HEK293T (cell line): Measurements from ENCODE around the gene COG1.

Experiments
- CTCF ChIA-PET: fragments of 350-600 bp; formaldehyde crosslinking; extraction: SDS; loops from one replicate; lab custom pipeline; 2021; ENCODE audit warnings: antibody characterized with exemption, inconsistent platforms; lab: Yijun Ruan, JAX
- POLR2A ChIA-PET: fragments of 350-600 bp; formaldehyde crosslinking; extraction: SDS; loops from one replicate; lab custom pipeline; 2020; ENCODE audit warnings: antibody characterized with exemption, inconsistent platforms; lab: Yijun Ruan, JAX
- DNase-seq: peaks from one replicate; pipeline ENCODE4 v3.0.0; 2012; ENCODE audit warnings: mixed read lengths; ENCODE audit errors: extremely low spot score
- ARNT ChIP-seq: fragments of 450-650 bp; IDR thresholded peaks from 2 replicates; pipeline ENCODE4 v1.6.1; 2017; ENCODE audit warnings: mild to moderate bottlenecking
- BHLHE40 ChIP-seq: fragments of 450-650 bp; IDR thresholded peaks from 2 replicates; pipeline ENCODE4 v1.6.1; 2016; ENCODE audit warnings: mild to moderate bottlenecking, moderate library complexity, borderline replicate concordance
- CTBP1 ChIP-seq: fragments of 450-650 bp; IDR thresholded peaks from 2 replicates; pipeline ENCODE4 v1.6.1; 2016; ENCODE audit warnings: borderline replicate concordance
- ELF4 ChIP-seq: fragments of 450-650 bp; IDR thresholded peaks from 2 replicates; pipeline ENCODE4 v1.6.1; 2017; ENCODE audit warnings: antibody characterized with exemption
- FOXA1 ChIP-seq: fragments of 450-650 bp; IDR thresholded peaks from 2 replicates; pipeline ENCODE4 v1.6.1; 2016; ENCODE audit warnings: mild to moderate bottlenecking
- FOXK2 ChIP-seq: fragments of 450-650 bp; IDR thresholded peaks from 2 replicates; pipeline ENCODE4 v1.6.1; 2016; ENCODE audit warnings: mild to moderate bottlenecking
- FOXM1 ChIP-seq: fragments of 450-650 bp; IDR thresholded peaks from 2 replicates; pipeline ENCODE4 v1.6.1; 2017; ENCODE audit warnings: mild to moderate bottlenecking, borderline replicate concordance
- HDGF ChIP-seq: fragments of 450-650 bp; IDR thresholded peaks from 2 replicates; pipeline ENCODE4 v1.6.1; 2017; ENCODE audit warnings: antibody characterized with exemption, borderline replicate concordance
- L3MBTL2 ChIP-seq: fragments of 450-650 bp; conservative IDR thresholded peaks from 2 replicates; pipeline ENCODE4 v1.6.1; 2016; ENCODE audit warnings: mild to moderate bottlenecking
- LEF1 ChIP-seq: fragments of 450-650 bp; IDR thresholded peaks from 2 replicates; pipeline ENCODE4 v1.6.1; 2017; ENCODE audit warnings: mild to moderate bottlenecking, borderline replicate concordance
- NFRKB ChIP-seq: fragments of 450-650 bp; IDR thresholded peaks from 2 replicates; pipeline ENCODE4 v1.6.1; 2016; ENCODE audit warnings: mild to moderate bottlenecking, moderate library complexity
- SP1 ChIP-seq: fragments of 450-650 bp; IDR thresholded peaks from 2 replicates; pipeline ENCODE4 v1.6.1; 2017
- SUZ12 ChIP-seq: fragments of 450-650 bp; IDR thresholded peaks from 2 replicates; pipeline ENCODE4 v1.6.1; 2016; ENCODE audit warnings: mild to moderate bottlenecking
- TARDBP ChIP-seq: fragments of 450-650 bp; IDR thresholded peaks from 2 replicates; pipeline ENCODE4 v1.6.1; 2016
- ZNF384 ChIP-seq: fragments of 450-650 bp; IDR thresholded peaks from 2 replicates; pipeline ENCODE4 v1.6.1; 2016
- TF ChIP-seq, protein P1 (sequence below): fragments of 450-650 bp; IDR thresholded peaks from 2 replicates; pipeline ENCODE4 v1.6.1; 2016

Gene COG1

DNA sequence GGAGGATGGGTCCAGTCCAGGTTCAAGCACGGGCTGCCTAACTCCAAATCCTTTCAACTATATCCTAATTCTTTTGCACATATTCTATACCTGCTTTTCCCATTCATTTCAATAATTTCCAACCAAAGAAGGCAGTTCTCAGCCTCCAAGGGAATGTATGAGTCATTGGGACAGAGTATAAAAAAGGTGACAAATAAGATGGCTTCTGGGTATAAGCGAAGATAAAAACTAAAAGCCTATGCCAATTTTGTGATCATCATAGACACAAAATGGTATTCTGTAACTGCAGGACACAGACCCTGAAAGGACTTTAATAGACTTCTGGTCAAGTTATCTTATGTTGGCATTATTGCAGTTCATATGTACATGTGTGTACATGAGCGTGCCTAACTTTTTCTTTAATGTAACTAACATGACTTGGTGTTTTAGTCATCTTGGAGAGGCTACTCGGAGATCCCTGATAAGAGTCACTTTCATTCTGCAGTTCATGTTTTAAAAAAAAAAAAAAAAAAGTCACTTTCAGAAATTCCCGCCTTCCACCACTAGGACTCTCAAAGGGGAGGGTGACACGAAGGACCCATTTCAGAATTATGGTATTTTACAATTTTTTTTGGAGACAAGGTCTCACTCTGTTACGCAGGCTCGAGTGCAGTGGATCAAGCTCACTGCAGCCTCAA lies 17.3 kb downstream of the COG1 start:
- ChIA-PET POLR2A (no interaction called here), CTCF (interaction anchor here (0.7 kb wide), 3 partner anchors 492 to 1403 kb away, joined by 4 to 8 read pairs (median 6); no protein-coding TSS in a partner anchor)
- peak; percentile 60 for DNase-seq
- no peak for TF ChIP-seq NFRKB
- peak; percentile 95 for TF ChIP-seq ZNF384

DNA sequence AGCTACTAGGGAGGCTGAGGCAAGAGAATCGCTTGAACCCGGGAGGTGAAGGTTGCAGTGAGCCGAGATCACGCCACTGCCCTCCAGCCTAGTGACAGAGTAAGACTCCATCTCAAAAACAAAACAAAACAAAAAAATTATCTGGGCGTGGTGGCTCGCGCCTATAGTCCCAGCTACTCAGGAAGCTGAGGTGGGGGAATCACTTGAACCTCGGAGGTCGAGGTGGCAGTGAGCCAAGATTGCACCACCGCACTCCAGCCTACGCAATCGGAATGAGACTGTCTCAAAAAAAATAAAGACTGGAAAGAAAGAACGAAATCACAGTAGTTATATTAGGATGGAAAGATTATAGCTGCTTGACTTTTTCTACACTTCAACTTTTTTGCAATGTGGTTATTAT lies 18.9 kb downstream of the COG1 start:
- no peak for DNase-seq
- CTCF ChIA-PET = interaction anchor here (0.7 kb wide), 1 partner anchor 15 kb away, joined by 3 read pairs; no protein-coding TSS in a partner anchor
- POLR2A ChIA-PET = no interaction called here
- TF ChIP-seq SUZ12 (no peak), NFRKB (no peak), ZNF384 (no peak), ARNT (no peak), LEF1 (no peak), FOXA1 (no peak)
- TF ChIP-seq, protein P1, sequence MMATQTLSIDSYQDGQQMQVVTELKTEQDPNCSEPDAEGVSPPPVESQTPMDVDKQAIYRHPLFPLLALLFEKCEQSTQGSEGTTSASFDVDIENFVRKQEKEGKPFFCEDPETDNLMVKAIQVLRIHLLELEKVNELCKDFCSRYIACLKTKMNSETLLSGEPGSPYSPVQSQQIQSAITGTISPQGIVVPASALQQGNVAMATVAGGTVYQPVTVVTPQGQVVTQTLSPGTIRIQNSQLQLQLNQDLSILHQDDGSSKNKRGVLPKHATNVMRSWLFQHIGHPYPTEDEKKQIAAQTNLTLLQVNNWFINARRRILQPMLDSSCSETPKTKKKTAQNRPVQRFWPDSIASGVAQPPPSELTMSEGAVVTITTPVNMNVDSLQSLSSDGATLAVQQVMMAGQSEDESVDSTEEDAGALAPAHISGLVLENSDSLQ = no peak

DNA sequence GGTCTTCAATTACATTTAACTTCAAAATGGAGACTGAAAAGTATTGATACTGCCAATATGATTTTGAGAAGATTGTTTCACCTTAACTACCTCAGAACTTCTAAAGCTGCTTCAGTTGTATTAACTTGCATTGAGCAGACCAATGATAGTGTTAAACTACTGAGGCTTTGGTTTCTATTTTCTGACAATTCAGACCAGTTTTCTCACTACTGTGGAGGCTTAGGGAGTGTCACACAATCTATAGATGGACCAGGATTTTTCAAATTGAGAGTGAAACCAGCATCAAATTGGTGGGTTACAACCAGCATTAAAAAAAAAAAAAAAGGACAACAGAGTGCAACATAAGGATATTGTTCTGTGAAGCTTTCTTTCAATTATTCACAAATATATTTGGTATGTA lies 21.2 kb downstream of the COG1 start:
- TF ChIP-seq L3MBTL2 (no peak), CTBP1 (no peak), HDGF (no peak), BHLHE40 (no peak), ELF4 (no peak), ZNF384 (no peak), NFRKB (no peak), FOXM1 (no peak), LEF1 (no peak), SP1 (no peak), SUZ12 (no peak), TARDBP (no peak), ARNT (no peak), FOXK2 (no peak), FOXA1 (no peak)
- TF ChIP-seq, protein P1 = no peak
- ChIA-PET POLR2A (no interaction called here), CTCF (interaction anchor here (1.2 kb wide), 1 partner anchor 17 kb away, joined by 4 read pairs; no protein-coding TSS in a partner anchor)
- no peak for DNase-seq

DNA sequence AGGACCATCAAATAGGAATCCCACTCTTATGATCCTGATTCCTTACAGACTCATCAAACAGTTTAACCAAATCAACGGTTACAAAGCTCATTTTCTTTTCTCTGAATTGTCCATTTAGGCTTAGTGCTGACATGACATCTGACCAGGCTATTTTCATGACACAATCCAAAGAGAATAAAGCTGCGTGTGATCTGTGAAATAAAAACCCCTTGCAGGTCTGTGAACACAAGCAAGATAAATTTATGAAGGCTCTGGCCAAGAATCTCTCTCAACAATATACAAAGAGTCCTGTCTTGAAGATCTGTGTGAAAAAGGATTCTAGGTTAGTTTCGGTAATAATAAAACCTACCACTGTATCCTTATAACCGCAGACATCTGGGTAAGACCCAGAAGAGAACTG lies 22.0 kb downstream of the COG1 start:
- DNase-seq = no peak
- TF ChIP-seq LEF1 (no peak), FOXA1 (no peak), SUZ12 (no peak), ZNF384 (no peak), NFRKB (no peak), FOXM1 (no peak), HDGF (no peak)
- TF ChIP-seq, protein P1 = no peak
- CTCF ChIA-PET = interaction anchor here (1.2 kb wide), 1 partner anchor 17 kb away, joined by 4 read pairs; no protein-coding TSS in a partner anchor
- POLR2A ChIA-PET = interaction anchor here (1.1 kb wide), 1 partner anchor 17 kb away, joined by 3 read pairs; a partner anchor contains a TSS

DNA sequence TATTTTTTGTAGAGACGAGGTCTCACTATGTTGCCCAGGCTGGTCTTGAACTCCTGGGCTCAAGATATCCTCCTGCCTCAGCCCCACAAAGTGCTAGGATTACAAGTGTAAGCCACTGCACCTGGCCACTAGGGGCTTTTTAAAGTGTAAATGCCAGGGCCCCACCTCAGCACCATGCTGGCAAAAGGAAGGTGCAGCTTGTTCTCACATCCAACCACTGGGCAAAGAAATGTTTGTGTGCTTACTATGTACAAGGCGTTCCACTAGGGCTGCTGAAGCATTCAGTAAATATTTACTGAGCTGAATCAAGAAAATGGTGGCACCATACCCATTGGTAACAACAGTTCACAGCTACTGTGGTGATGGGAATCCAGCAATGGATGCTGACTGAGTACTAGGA lies 22.6 kb downstream of the COG1 start:
- no peak for TF ChIP-seq NFRKB
- no peak for TF ChIP-seq FOXA1
- TF ChIP-seq ELF4 = no peak
- no peak for TF ChIP-seq L3MBTL2
- TF ChIP-seq FOXM1 = no peak
- no peak for TF ChIP-seq BHLHE40
- no peak for TF ChIP-seq SP1
- no peak for TF ChIP-seq ARNT
- TF ChIP-seq SUZ12 = no peak
- no peak for TF ChIP-seq LEF1
- no peak for TF ChIP-seq HDGF
- CTCF ChIA-PET = interaction anchor here (0.7 to 0.8 kb wide), 2 partner anchors 229 to 490 kb away, joined by 3 read pairs; no protein-coding TSS in a partner anchor
- DNase-seq = no peak
- POLR2A ChIA-PET = interaction anchor here (1.0 to 1.1 kb wide), 2 partner anchors 17 to 22 kb away, joined by 3 read pairs; a partner anchor contains a TSS

DNA sequence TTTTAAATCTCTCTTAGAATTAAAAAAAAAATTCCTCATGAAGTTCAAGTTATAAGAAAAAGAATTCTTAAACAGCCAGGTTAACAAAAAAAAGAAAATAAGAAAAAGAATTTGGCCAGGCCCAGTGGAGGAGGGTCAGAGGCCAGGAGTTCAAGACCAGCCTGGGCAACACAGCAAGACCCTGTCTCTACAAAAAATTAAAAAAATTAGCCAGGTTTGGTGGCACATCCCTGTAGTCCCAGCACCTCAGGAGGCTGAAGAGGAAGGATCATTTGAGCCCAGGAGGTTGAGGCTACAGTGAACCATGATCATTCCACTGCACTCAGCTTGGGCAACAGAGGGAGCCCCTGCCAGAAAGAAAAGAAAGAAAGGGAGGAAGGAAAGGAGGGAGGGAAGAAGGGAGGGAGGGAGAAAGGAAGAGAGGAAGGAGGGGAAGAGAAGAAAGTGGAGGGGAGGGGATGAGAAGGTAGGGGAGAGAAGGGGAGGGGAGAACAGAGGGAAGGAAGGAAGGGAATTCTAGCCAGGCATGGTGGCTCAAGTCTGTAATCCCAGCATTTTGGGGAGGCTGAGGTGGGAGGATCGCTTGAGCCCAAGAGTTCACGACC lies 30.9 kb downstream of the COG1 start:
- DNase-seq = no peak
- ChIA-PET POLR2A (interaction anchor here (1.8 kb wide), 1 partner anchor 8 kb away, joined by 5 read pairs; a partner anchor contains a TSS), CTCF (no interaction called here)
- no peak for TF ChIP-seq ARNT
- no peak for TF ChIP-seq LEF1
- TF ChIP-seq HDGF = no peak
- no peak for TF ChIP-seq FOXA1
- TF ChIP-seq CTBP1 = no peak
- TF ChIP-seq SUZ12 = no peak
- TF ChIP-seq, protein P1 = no peak
- TF ChIP-seq ZNF384 = no peak
- TF ChIP-seq TARDBP = no peak
- TF ChIP-seq ELF4 = no peak
- no peak for TF ChIP-seq BHLHE40
- no peak for TF ChIP-seq SP1
- no peak for TF ChIP-seq NFRKB
- no peak for TF ChIP-seq FOXK2
- TF ChIP-seq FOXM1 = no peak
- no peak for TF ChIP-seq L3MBTL2
